DOHH2 (cell line): ENCODE measurements around the gene SHLD1.

Experiments
- H3F3A ChIP-seq: fragments of 200-600 bp; sonication (generic), shearing (Covaris generic); 2 replicates; pipeline ENCODE4 v1.6.0; 2016; ENCODE audit warnings: antibody characterized with exemption, mild to moderate bottlenecking; ENCODE audit not compliant: control insufficient read depth, insufficient read depth
- H3K27ac ChIP-seq: fragments of 200-600 bp; sonication (generic); 2 replicates; pipeline ENCODE4 v1.5.1; 2014; ENCODE audit warnings: low read depth, mild to moderate bottlenecking, low read length, moderate library complexity
- H3K27me3 ChIP-seq: fragments of 200-600 bp; sonication (generic); 2 replicates; pipeline ENCODE4 v1.6.1; 2014; ENCODE audit warnings: mild to moderate bottlenecking, low read length, mixed read lengths; ENCODE audit not compliant: control insufficient read depth
- H3K36me3 ChIP-seq: fragments of 200-600 bp; sonication (generic); 2 replicates; pipeline ENCODE4 v1.6.1; 2014; ENCODE audit warnings: mild to moderate bottlenecking, low read length, moderate library complexity, mixed read lengths; ENCODE audit not compliant: control insufficient read depth
- H3K4me1 ChIP-seq: fragments of 200-600 bp; sonication (generic); 2 replicates; pipeline ENCODE4 v1.6.1; 2014; ENCODE audit warnings: mild to moderate bottlenecking, low read length, mixed read lengths; ENCODE audit not compliant: control insufficient read depth
- H3K4me2 ChIP-seq: fragments of 200-600 bp; sonication (generic); 2 replicates; pipeline ENCODE4 v1.6.0; 2014; ENCODE audit warnings: mild to moderate bottlenecking, low read length, moderate library complexity
- H3K4me3 ChIP-seq: fragments of 200-600 bp; sonication (generic); 2 replicates; pipeline ENCODE4 v1.5.1; 2014; ENCODE audit warnings: mild to moderate bottlenecking, low read length, mixed read lengths
- H3K79me2 ChIP-seq: fragments of 200-600 bp; sonication (generic); 2 replicates; pipeline ENCODE4 v1.6.1; 2014; ENCODE audit warnings: mild to moderate bottlenecking, low read length, mixed read lengths; ENCODE audit not compliant: control insufficient read depth
- H3K9me2 ChIP-seq: fragments of 200-600 bp; sonication (generic); replicated peaks from 2 replicates; pipeline ENCODE4 v1.6.1; 2014; ENCODE audit warnings: mild to moderate bottlenecking, low read length, mixed read lengths; ENCODE audit not compliant: control insufficient read depth
- H3K9me3 ChIP-seq: fragments of 200-600 bp; sonication (generic); 2 replicates; pipeline ENCODE4 v1.6.1; 2014; ENCODE audit warnings: antibody characterized with exemption, low read length, mixed read lengths; ENCODE audit not compliant: control insufficient read depth, insufficient read depth
- H4K20me1 ChIP-seq: fragments of 200-600 bp; sonication (generic); 2 replicates; pipeline ENCODE4 v1.6.0; 2014; ENCODE audit warnings: low read depth, mild to moderate bottlenecking, antibody characterized with exemption, low read length, moderate library complexity; ENCODE audit not compliant: control insufficient read depth, insufficient read depth
- CTCF ChIP-seq: fragments of 200-600 bp; sonication (generic); IDR thresholded peaks from one replicate; pipeline ENCODE4 v1.5.1; 2014; ENCODE audit warnings: antibody characterized with exemption, mild to moderate bottlenecking, low read depth, low read length; ENCODE audit not compliant: poor library complexity, severe bottlenecking
- EZH2phosphoT487 ChIP-seq: fragments of 200-600 bp; sonication (generic); IDR thresholded peaks from 2 replicates; pipeline ENCODE4 v1.6.1; 2017; ENCODE audit warnings: borderline replicate concordance, mild to moderate bottlenecking, antibody characterized with exemption, low read length, moderate library complexity, mixed read lengths

Gene SHLD1

GRCh38 chr20:5864428-5864827 lies 114.2 kb downstream of the SHLD1 start:
- Histone ChIP-seq H3K27me3 (no peaks in the 10 kb centered on the region), H3K4me2 (no peak overlapping the region), H3K9me3 (no peaks in the 10 kb centered on the region), H3K9me2 (no peaks in the 10 kb centered on the region), H3F3A (no peaks in the 10 kb centered on the region), H3K27ac (no peak overlapping the region), H4K20me1 (no peaks in the 10 kb centered on the region), H3K36me3 (no peaks in the 10 kb centered on the region), H3K4me1 (no peaks in the 10 kb centered on the region), H3K79me2 (no peaks in the 10 kb centered on the region), H3K4me3 (no peak overlapping the region)
- no peak for TF ChIP-seq EZH2phosphoT487
- no peak for TF ChIP-seq CTCF

- H3K4me3 ChIP-seq: no peak overlapping the region
Measured at GRCh38 chr20:5864873-5865587, 114.8 kb downstream of the SHLD1 start.

GRCh38 chr20:5865604-5866003 lies 115.4 kb downstream of the SHLD1 start:
- H3K27ac ChIP-seq: no peak overlapping the region

More at GRCh38 chr20:5864873-5865587, 114.8 kb downstream of the SHLD1 start:
- Histone ChIP-seq H3K79me2 (no peaks in the 10 kb centered on the region), H3K9me2 (no peaks in the 10 kb centered on the region), H3K36me3 (no peaks in the 10 kb centered on the region), H3K4me1 (no peaks in the 10 kb centered on the region), H3F3A (no peaks in the 10 kb centered on the region), H3K9me3 (no peaks in the 10 kb centered on the region), H4K20me1 (no peaks in the 10 kb centered on the region), H3K27me3 (no peaks in the 10 kb centered on the region), H3K27ac (no peak overlapping the region), H3K4me2 (no peak overlapping the region)
- TF ChIP-seq CTCF (no peak), EZH2phosphoT487 (no peak)

More at GRCh38 chr20:5865604-5866003, 115.4 kb downstream of the SHLD1 start:
- H3K4me3 ChIP-seq: no peak overlapping the region
- no peaks in the 10 kb centered on the region for H3K27me3 ChIP-seq
- H4K20me1 ChIP-seq: no peaks in the 10 kb centered on the region
- no peaks in the 10 kb centered on the region for H3K9me2 ChIP-seq
- no peaks in the 10 kb centered on the region for H3K9me3 ChIP-seq
- no peaks in the 10 kb centered on the region for H3F3A ChIP-seq
- TF ChIP-seq EZH2phosphoT487 (no peak), CTCF (no peak)
- no peak overlapping the region for H3K4me2 ChIP-seq
- no peaks in the 10 kb centered on the region for H3K4me1 ChIP-seq
- H3K36me3 ChIP-seq: no peaks in the 10 kb centered on the region
- H3K79me2 ChIP-seq: no peaks in the 10 kb centered on the region
